HG03103 (cell line): ENCODE measurements around the gene C10orf90.

Experiments
- ATAC-seq: cut with Tn5 transposase; IDR thresholded peaks from one replicate; pipeline ENCODE4 v1.9.1; 2021; ENCODE audit warnings: low read depth; ENCODE audit not compliant: unreplicated experiment

C10orf90 gene

DNA sequence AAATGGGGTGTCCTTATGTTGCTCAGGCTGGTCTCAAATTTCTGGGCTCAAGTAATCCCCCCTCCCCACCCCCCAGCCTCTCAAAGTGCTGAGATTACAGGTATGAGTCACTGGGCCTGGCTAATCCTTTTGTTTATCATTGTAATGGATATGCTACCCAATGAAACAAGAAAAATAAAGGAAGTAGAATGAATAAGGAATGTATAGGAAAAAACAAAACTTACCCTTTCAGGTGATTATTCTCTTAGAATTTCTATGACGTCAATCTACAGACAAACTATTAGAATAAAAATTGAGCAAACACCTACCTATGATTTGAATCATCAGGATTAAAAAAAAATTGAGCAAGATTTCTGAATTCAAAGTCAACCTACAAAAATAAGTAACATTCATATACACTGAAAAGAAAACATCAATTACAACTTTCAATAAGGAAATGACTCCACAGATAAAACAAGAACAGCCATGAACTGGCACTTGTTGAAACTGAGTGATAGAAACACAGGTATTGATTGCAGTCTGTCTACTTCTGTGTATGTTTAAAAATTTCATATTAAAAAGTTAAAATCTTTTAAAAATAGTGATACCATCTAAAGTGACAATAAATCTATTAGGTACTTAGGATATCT lies 294.5 kb downstream of the C10orf90 start:
- no peak for ATAC-seq

DNA sequence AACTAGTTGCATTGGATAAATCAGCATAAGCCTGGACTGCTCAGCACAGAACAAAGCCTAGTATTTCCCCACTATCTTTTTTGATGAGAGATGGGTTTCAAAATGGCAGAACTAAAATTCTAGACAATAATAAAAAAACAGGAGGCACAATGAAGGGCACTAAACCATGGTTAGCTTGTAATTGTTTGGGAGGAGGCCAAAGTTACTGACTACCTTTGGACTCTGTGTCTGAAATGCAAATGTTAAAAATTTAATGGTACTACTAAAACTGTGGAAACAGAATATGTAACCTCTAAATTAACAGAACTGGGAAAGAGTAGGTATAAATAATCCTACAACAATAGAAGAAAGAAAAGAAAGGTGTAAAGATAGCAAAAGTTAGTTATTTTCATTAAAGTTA lies 295.2 kb downstream of the C10orf90 start:
- no peak for ATAC-seq
